Upper lobe of left lung (tissue), 6 donors: Measurements from ENCODE around the gene SNTG2. TPM values are rescaled to one million over a fixed set of nuclear protein-coding genes. Genes with fewer than 3 reads are reported as not detected.

Experiments used
- ATAC-seq, 2 donors: fragments of 200-7000 bp; cut with Tn5 transposase; one replicate each; pipeline ENCODE4 v1.9.1; 2022; ENCODE audit warnings: mild to moderate bottlenecking in 2 of 2, moderate library complexity in 2 of 2; ENCODE audit not compliant: low FRiP score in 2 of 2
- DNase-seq, 2 donors: peaks; one replicate each; pipeline ENCODE4 v3.0.0-alpha.2; 2019 to 2020
- H3K27ac ChIP-seq, 4 donors: fragments of 200-600 bp; sonication (generic); one replicate each; pipeline ENCODE4 v1.5.1; 2016 to 2019
- H3K27me3 ChIP-seq, 4 donors: fragments of 200-600 bp; sonication (generic); one replicate each; pipeline ENCODE4 v1.5.1; 2017 to 2019
- H3K36me3 ChIP-seq, 4 donors: fragments of 200-600 bp; sonication (generic); one replicate each; pipeline ENCODE4 v1.5.1; 2016 to 2019
- H3K4me1 ChIP-seq, 4 donors: fragments of 200-600 bp; sonication (generic); one replicate each; pipeline ENCODE4 v1.5.1; 2018 to 2019
- H3K4me3 ChIP-seq, 4 donors: fragments of 200-600 bp; sonication (generic); one replicate each; pipeline ENCODE4 v1.5.1; 2017 to 2019; ENCODE audit warnings: mild to moderate bottlenecking in 2 of 4, moderate library complexity in 1 of 4
- H3K9me3 ChIP-seq, 4 donors: fragments of 200-600 bp; sonication (generic); one replicate each; pipeline ENCODE4 v1.5.1; 2018 to 2019
- CTCF ChIP-seq, 6 experiments: fragments of 450-650 bp in 4 of 6; fragments of 200-600 bp in 2 of 6; sonication (generic) in 2 of 6; IDR thresholded peaks; one replicate each; pipeline ENCODE4 v1.5.1; 2016 to 2019; ENCODE audit warnings: antibody characterized with exemption in 6 of 6
- EP300 ChIP-seq, 4 donors: sonication (generic); formaldehyde crosslinking; IDR thresholded peaks; one replicate each; pipeline ENCODE4 v1.5.1; 2017; ENCODE audit warnings: antibody characterized with exemption in 4 of 4, control low read depth in 2 of 4
- POLR2A ChIP-seq, 4 donors: fragments of 450-650 bp; IDR thresholded peaks; one replicate each; pipeline ENCODE4 v1.5.1; 2016 to 2017; ENCODE audit warnings: antibody characterized with exemption in 4 of 4, mild to moderate bottlenecking in 2 of 4
- POLR2AphosphoS5 ChIP-seq, 2 donors: sonication (generic); formaldehyde crosslinking; IDR thresholded peaks; one replicate each; pipeline ENCODE4 v1.5.1; 2017; ENCODE audit warnings: antibody characterized with exemption in 2 of 2
- WGBS, 2 donors: methylation state at CpG; one replicate each; pipeline ENCODE4 v1.1.5; 2017 to 2018; 5-methylcytosine and 5-hydroxymethylcytosine counted together
- total RNA-seq, 6 donors: library from RNA; depleted of rRNA in 4 of 6; stranded (reverse); fragments of >200 nt in 4 of 6; gene quantifications; one replicate each; pipeline versions ENCODE4 v1.1.0 to v1.2.1, GENCODE V29; 2016 to 2021
- donor health status: DM: no; HTN: no; CAD: no; lungs with moderate emphysema.
- donor health status: DM: no; HTN: yes; CAD: no; lungs with severe emphysema.

SNTG2 gene
- total RNA-seq, 6 donors from 2014 or later: 1.1 to 13.6 (median 3.0) TPM

GRCh38 chr2:1321321-1321720 is 370.7 kb downstream of the SNTG2 start:
- Histone ChIP-seq H3K4me3 (no peak overlapping the region), H3K4me1 (no peaks in the 10 kb centered on the region), H3K27me3 (no peaks in the 10 kb centered on the region), H3K9me3 (no peaks in the 10 kb centered on the region), H3K27ac (no peak overlapping the region), H3K36me3 (no peaks in the 10 kb centered on the region)
- DNase-seq: no peak
- TF ChIP-seq CTCF (IDR thresholded peaks at IDR 0.05) (no peak), POLR2AphosphoS5 (IDR thresholded peaks at IDR 0.05) (no peak), POLR2A (IDR thresholded peaks at IDR 0.05) (no peak), EP300 (IDR thresholded peaks at IDR 0.05) (no peak)
- 67 to 85% methylated on average over 9 of the region's 9 CpGs for WGBS, 2 donors
- no peak for ATAC-seq

GRCh38 chr2:1324884-1325283 is 374.2 kb downstream of the SNTG2 start:
- DNase-seq (no peak), ATAC-seq (no peak)
- no peak overlapping the region for H3K4me3 ChIP-seq
- TF ChIP-seq CTCF (IDR thresholded peaks at IDR 0.05): no peak
- TF ChIP-seq EP300 (IDR thresholded peaks at IDR 0.05): no peak
- TF ChIP-seq POLR2A (IDR thresholded peaks at IDR 0.05): no peak
- no peak for TF ChIP-seq POLR2AphosphoS5 (IDR thresholded peaks at IDR 0.05)
- H3K36me3 ChIP-seq: no peaks in the 10 kb centered on the region
- 88 to 89% methylated on average over 2 of the region's 2 CpGs for WGBS, 2 donors
- no peaks in the 10 kb centered on the region for H3K4me1 ChIP-seq
- no peaks in the 10 kb centered on the region for H3K27me3 ChIP-seq
- no peaks in the 10 kb centered on the region for H3K9me3 ChIP-seq
- H3K27ac ChIP-seq: no peak overlapping the region

- no peaks in the 10 kb centered on the region for H3K9me3 ChIP-seq
- 84 to 89% methylated on average over 5 of the region's 5 CpGs for WGBS, 2 donors
- ATAC-seq (no peak), DNase-seq (no peak)
- H3K4me1 ChIP-seq: no peaks in the 10 kb centered on the region
- H3K27me3 ChIP-seq: no peaks in the 10 kb centered on the region
- no peak overlapping the region for H3K4me3 ChIP-seq
- TF ChIP-seq CTCF (IDR thresholded peaks at IDR 0.05) (no peak), POLR2AphosphoS5 (IDR thresholded peaks at IDR 0.05) (no peak), POLR2A (IDR thresholded peaks at IDR 0.05) (no peak), EP300 (IDR thresholded peaks at IDR 0.05) (no peak)
- no peak overlapping the region for H3K27ac ChIP-seq
- H3K36me3 ChIP-seq: no peaks in the 10 kb centered on the region
Measured at GRCh38 chr2:1328684-1329083, 378.0 kb downstream of the SNTG2 start.

- H3K4me3 ChIP-seq: no peak overlapping the region
- no peak overlapping the region for H3K27ac ChIP-seq
- TF ChIP-seq POLR2A (IDR thresholded peaks at IDR 0.05): no peak
- TF ChIP-seq POLR2AphosphoS5 (IDR thresholded peaks at IDR 0.05): no peak
- TF ChIP-seq CTCF (IDR thresholded peaks at IDR 0.05): no peak
- TF ChIP-seq EP300 (IDR thresholded peaks at IDR 0.05): no peak
- 67 to 76% methylated on average over 3 to 10 of the region's 10 CpGs for WGBS, 2 donors
- no peaks in the 10 kb centered on the region for H3K4me1 ChIP-seq
- ATAC-seq: no peak
- H3K27me3 ChIP-seq: no peaks in the 10 kb centered on the region
- H3K36me3 ChIP-seq: no peaks in the 10 kb centered on the region
- DNase-seq: peak in 1 of 2 donors; percentile 20
- no peaks in the 10 kb centered on the region for H3K9me3 ChIP-seq
Measured at GRCh38 chr2:1339388-1340140, 388.9 kb downstream of the SNTG2 start.

GRCh38 chr2:1340141-1340512 is 389.5 kb downstream of the SNTG2 start:
- ATAC-seq (no peak), DNase-seq (no peak)
- Histone ChIP-seq H3K9me3 (no peaks in the 10 kb centered on the region), H3K27ac (no peak overlapping the region), H3K4me3 (no peak overlapping the region), H3K4me1 (no peaks in the 10 kb centered on the region), H3K36me3 (no peaks in the 10 kb centered on the region), H3K27me3 (no peaks in the 10 kb centered on the region)
- WGBS, 2 donors: 69 to 71% methylated on average over 5 of the region's 5 CpGs
- TF ChIP-seq CTCF (IDR thresholded peaks at IDR 0.05) (no peak), POLR2A (IDR thresholded peaks at IDR 0.05) (no peak), POLR2AphosphoS5 (IDR thresholded peaks at IDR 0.05) (no peak), EP300 (IDR thresholded peaks at IDR 0.05) (no peak)
